Stimulated activated naive CD8-positive, alpha-beta T cell treated with anti-CD3 and anti-CD28 coated beads, Interleukin-15, amount 100 ng/mL, for 72 hours (primary cell): Measurements from ENCODE around the gene NOX4.
"Not testable (repeated sequence)": the region's sequence is repeated elsewhere in the genome, so short reads cannot be mapped to it uniquely, and the experiment has no call there.

Source experiments
- ATAC-seq: fragments of 150-1000 bp; cut with Tn5 transposase; 2 replicates; pipeline ENCODE4 v1.10.0; 2021; ENCODE audit warnings: mild to moderate bottlenecking, moderate library complexity
- DNase-seq, 2 donors: peaks; one replicate each; pipeline ENCODE4 v3.0.0; 2021 to 2022
- H3K27ac Mint-ChIP-seq, 2 donors: one replicate each; pipeline ENCODE4 v1.8.0; 2022; ENCODE audit warnings: mild to moderate bottlenecking in 2 of 2, mixed read lengths in 2 of 2, moderate library complexity in 2 of 2
- H3K27me3 Mint-ChIP-seq: one replicate; pipeline ENCODE4 v1.8.0; 2022; ENCODE audit warnings: mixed read lengths
- H3K4me1 Mint-ChIP-seq: one replicate; pipeline ENCODE4 v1.8.0; 2022; ENCODE audit warnings: mild to moderate bottlenecking, mixed read lengths
- H3K4me3 Mint-ChIP-seq, 2 donors: one replicate each; pipeline ENCODE4 v1.8.0; 2022; ENCODE audit warnings: mild to moderate bottlenecking in 2 of 2, mixed read lengths in 2 of 2, moderate library complexity in 1 of 2
- H3K9me3 Mint-ChIP-seq, 2 donors: one replicate each; pipeline ENCODE4 v1.8.0; 2022; ENCODE audit warnings: mixed read lengths in 2 of 2

NOX4 gene

DNA sequence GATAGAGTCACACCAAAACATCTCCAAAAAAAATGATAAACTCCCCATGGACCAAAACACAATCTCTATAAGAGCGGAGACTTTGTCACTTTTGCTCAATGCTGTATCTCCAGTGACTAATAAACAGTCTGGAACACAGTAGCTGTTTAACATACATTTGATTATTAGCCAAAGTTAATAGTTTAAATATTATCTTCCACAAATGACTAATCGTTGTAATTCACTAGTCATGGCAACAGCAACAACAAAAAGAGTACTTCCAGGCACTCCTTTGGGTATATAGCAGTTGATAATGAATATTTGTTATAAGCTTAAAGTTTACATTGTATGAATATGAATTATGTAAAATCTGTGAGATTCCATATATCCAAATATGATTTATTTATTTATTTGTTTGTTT, 121.8 kb downstream of the NOX4 start:
- not testable (repeated sequence) for ATAC-seq, H3K4me1 Mint-ChIP-seq, H3K27ac Mint-ChIP-seq, DNase-seq, H3K27me3 Mint-ChIP-seq, H3K4me3 Mint-ChIP-seq, H3K9me3 Mint-ChIP-seq

- not testable (repeated sequence) for H3K4me3 Mint-ChIP-seq, DNase-seq, H3K27me3 Mint-ChIP-seq, H3K27ac Mint-ChIP-seq, H3K4me1 Mint-ChIP-seq, ATAC-seq, H3K9me3 Mint-ChIP-seq
Observed at GRCh38 chr11:89364856-89365255, 126.3 kb downstream of the NOX4 start.

- DNase-seq (no peak), ATAC-seq (no peak)
- Mint-ChIP-seq H3K4me1 (no peaks in the 10 kb centered on the region), H3K27ac (no peak overlapping the region), H3K9me3 (no peaks in the 10 kb centered on the region), H3K4me3 (no peak overlapping the region), H3K27me3 (no peaks in the 10 kb centered on the region)
Observed at GRCh38 chr11:89361734-89362133, 129.4 kb downstream of the NOX4 start.

DNA sequence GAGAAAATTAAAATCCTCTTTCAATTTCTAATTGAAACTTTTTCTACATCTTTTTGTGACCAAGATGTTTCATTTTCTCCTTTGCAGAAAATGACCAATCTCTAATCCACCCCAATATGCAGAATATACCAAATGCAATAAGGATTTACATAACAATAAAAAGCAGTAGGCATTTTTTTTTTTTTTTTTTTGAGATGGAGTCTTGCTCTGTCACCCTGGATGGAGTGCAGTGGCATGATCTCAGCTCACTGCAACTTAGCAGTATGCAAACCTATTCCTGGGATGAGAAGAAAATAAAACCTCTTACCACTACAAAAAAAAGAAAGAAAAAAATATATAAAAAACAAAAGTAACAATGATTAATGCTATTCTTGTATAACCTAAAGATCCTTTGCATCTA, 132.0 kb downstream of the NOX4 start:
- DNase-seq, ATAC-seq, H3K9me3 Mint-ChIP-seq, H3K4me1 Mint-ChIP-seq, H3K27me3 Mint-ChIP-seq, H3K27ac Mint-ChIP-seq, H3K4me3 Mint-ChIP-seq: not testable (repeated sequence)

DNA sequence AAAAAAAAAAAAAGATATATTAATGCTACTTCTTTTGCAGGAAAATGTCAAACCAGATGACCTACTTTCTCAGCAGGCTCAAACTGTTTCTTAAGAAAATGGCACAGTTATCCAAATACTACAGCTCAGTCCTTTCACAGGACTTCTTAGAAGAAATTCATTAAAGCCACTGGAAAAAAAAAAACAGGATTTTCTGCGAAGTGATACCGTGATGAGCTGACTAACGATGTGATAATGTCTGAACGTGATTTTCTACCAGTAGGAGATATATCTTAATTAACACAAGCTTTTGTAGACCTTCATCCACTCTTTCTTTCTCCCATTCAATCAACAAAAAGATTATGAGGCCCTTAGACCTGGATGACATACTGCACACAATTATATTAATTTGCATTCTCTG, 132.4 kb downstream of the NOX4 start:
- ATAC-seq (no peak), DNase-seq (no peak)
- Mint-ChIP-seq H3K4me3 (no peak overlapping the region), H3K9me3 (no peaks in the 10 kb centered on the region), H3K27ac (no peak overlapping the region), H3K27me3 (no peaks in the 10 kb centered on the region), H3K4me1 (no peaks in the 10 kb centered on the region)

DNA sequence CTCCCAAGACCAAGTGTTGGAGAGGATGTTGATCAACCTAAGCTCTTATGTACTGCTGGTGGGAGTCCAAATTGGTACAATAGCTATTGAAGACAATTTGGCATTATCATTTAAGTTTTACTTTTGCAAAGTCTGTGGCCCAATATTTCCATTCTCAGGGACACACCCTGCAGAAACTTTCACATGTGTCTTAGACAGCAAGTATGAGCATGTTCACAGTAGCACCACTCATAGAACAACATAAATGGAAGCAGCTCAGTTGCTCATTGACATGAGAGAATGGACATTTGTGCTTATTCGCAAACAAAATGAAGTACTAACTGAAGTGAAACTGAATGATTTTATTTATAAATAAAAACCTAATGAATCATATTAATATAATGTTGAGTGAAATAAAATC, 135.5 kb downstream of the NOX4 start:
- no peak overlapping the region for H3K27ac Mint-ChIP-seq
- H3K9me3 Mint-ChIP-seq = no peaks in the 10 kb centered on the region
- DNase-seq (no peak), ATAC-seq (no peak)
- H3K27me3 Mint-ChIP-seq = no peaks in the 10 kb centered on the region
- no peak overlapping the region for H3K4me3 Mint-ChIP-seq
- H3K4me1 Mint-ChIP-seq = no peaks in the 10 kb centered on the region

- H3K27me3 Mint-ChIP-seq, DNase-seq, H3K27ac Mint-ChIP-seq, H3K4me1 Mint-ChIP-seq, ATAC-seq, H3K9me3 Mint-ChIP-seq, H3K4me3 Mint-ChIP-seq: not testable (repeated sequence)
Observed at GRCh38 chr11:89354513-89354912, 136.7 kb downstream of the NOX4 start.

DNA sequence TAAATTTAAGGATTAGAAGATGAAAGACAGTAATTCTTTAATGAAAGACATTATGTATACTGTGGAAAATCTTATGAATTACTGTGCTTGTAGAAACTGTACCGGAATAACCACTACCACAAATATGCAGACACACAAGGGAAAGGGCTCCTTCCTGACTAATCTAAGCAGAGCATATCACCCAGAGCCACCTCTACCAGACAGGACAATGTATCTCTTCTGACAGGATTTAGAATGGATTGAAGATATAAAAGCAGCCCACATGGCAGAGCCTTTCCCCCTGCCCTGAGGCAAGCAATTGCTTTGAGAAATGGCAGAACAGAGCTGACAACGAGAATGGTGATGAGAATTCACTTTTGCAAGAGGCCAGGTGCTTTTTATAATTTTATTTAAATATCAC, 144.1 kb downstream of the NOX4 start:
- ATAC-seq = no peak
- H3K27ac Mint-ChIP-seq = no peak overlapping the region
- no peaks in the 10 kb centered on the region for H3K4me1 Mint-ChIP-seq
- no peak overlapping the region for H3K4me3 Mint-ChIP-seq
- no peaks in the 10 kb centered on the region for H3K9me3 Mint-ChIP-seq
- no peaks in the 10 kb centered on the region for H3K27me3 Mint-ChIP-seq
- no peak for DNase-seq

DNA sequence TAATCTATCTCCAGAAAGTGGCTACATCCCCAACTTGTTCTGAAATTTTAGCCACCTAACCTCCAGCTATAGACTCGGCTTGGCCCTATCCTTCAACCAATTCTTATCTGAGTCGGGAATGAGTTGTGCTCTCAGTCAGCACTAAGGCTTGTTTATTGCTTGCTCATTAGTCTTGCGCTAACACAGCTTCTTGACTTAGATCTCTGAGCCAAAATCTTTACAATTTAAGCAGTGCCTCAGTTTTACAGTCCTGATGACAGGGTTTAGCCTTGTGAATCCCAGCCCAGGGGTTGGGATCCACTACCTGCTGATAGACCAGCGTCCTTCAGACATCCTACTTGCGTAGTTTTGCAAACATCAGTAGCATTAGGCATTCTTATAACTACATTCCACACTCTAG, 144.6 kb downstream of the NOX4 start:
- no peak for DNase-seq
- H3K27me3 Mint-ChIP-seq = no peaks in the 10 kb centered on the region

DNA sequence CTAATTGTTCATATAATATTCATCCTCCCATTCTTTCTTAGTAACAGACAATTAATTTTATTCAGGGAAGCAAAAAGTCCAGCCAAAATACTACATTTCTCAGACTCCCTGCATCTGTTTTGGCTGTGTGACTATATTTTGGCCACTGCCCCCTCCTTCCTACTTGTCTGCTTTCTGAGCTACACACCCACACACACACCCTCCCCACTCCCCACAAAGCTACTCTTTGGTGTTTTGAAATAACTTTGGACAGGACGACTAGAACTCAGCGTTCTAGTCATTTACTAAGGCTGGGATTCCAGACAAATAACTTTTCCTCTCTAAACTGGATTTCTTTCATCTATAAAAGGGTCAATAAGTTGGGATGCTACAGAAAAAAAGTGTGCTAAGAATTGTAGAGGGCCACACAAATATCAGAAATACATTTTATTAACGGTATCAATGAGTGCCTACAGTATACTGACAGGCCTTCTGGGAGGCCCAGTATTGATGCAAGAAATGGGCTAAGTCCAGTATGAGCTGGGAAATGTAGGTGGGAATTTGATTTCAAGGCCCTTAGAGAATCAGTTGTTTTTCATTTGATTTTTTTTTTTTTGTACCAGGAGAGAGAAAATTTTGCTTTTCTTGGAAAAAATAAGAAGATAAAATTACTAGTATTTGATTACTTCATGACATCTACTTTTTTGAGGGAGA, 148.1 kb downstream of the NOX4 start:
- H3K4me3 Mint-ChIP-seq, ATAC-seq, H3K9me3 Mint-ChIP-seq, H3K27ac Mint-ChIP-seq, H3K27me3 Mint-ChIP-seq, DNase-seq, H3K4me1 Mint-ChIP-seq: not testable (repeated sequence)

More for the DNA sequence above, 144.6 kb downstream of the NOX4 start:
- Mint-ChIP-seq H3K4me3 (no peak overlapping the region), H3K9me3 (no peaks in the 10 kb centered on the region), H3K27ac (no peak overlapping the region), H3K4me1 (no peaks in the 10 kb centered on the region)
- no peak for ATAC-seq

GRCh38 chr11:89340450-89340849, 150.7 kb downstream of the NOX4 start:
- not testable (repeated sequence) for H3K4me1 Mint-ChIP-seq, H3K27ac Mint-ChIP-seq, H3K9me3 Mint-ChIP-seq, ATAC-seq, H3K4me3 Mint-ChIP-seq, DNase-seq, H3K27me3 Mint-ChIP-seq

DNA sequence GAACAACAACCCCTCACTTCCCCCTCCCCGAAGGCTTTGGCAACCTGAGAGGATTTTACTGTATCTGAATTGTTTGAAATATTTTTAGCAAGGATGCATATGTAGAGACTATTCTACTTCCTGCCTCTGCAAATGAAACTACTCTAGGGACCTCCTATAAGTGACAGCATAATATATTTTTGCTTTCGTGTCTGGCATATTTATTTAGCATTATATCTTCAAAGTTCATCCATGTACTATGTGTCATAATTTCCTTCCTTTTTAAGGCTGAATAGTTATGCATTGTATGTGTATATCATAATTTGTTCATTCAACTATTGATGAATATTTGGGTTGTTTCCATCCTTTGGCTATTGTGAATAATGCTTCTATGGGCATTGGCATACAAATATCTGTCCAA, 153.1 kb downstream of the NOX4 start:
- not testable (repeated sequence) for H3K27ac Mint-ChIP-seq, H3K9me3 Mint-ChIP-seq, H3K27me3 Mint-ChIP-seq, H3K4me1 Mint-ChIP-seq, ATAC-seq, H3K4me3 Mint-ChIP-seq, DNase-seq

DNA sequence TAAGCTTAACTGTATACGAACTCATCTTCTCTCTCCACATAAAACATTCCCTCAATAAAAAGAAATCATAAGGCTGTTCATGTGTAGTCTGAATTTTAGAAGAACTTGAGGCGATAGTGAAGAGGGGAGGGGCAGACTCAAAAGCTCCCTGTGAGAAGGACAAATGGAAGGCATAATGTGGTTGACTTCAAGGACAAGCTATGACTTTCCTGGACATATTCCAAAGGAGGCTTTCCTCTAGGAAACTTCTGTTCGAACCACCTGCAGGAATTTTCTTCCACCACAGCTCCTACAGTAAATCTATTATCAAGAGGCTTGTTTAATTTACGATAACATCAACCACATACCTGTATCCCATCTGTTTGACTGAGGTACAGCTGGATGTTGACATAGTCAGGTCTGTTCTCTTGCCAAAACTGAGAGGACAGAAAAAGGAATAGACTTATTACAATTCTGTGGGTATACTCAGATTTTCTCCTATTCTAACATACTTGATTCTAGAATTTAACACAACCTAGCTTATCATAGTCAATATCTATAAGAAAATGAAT, 154.0 kb downstream of the NOX4 start:
- H3K27me3 Mint-ChIP-seq, H3K9me3 Mint-ChIP-seq, H3K4me1 Mint-ChIP-seq, DNase-seq, H3K27ac Mint-ChIP-seq, ATAC-seq, H3K4me3 Mint-ChIP-seq: not testable (repeated sequence)

DNA sequence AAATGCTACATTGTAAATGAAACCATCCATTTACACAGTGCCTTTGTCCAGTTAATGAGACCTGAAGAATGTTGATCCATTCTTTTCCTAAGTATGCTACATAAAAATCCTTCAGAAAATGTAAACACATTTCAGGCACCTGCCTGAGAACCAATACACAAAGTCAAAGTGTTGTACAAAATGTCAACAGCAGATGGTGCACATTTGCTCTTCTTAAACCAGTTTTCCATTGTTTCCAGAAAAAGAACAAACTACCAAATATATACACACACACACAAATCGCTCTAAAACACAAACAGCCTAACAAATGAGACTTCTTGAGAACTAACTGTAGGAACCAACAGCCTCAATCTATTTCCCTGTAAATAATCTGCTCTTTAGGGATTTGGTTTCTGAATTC, 157.5 kb downstream of the NOX4 start:
- not testable (repeated sequence) for ATAC-seq, DNase-seq

DNA sequence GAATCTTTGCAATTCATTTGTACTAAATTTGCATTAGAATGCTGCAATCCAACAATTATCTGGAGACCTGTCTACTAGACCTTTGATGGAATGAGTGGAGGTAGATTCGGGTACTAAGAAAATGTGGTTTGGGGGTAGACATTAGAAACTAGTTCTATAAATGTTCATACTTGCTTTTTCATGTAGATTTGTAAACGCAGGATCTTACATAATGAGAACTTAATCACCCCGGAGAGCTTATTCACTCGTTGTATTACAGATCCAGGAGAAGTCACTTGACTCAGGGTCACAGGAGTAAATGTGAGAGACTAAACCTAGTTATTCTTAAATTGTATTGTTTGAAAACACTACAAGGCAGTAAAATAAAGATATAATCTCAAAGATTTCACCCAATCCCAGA, 159.2 kb downstream of the NOX4 start:
- H3K4me1 Mint-ChIP-seq, H3K27ac Mint-ChIP-seq, H3K4me3 Mint-ChIP-seq, H3K9me3 Mint-ChIP-seq, DNase-seq, ATAC-seq, H3K27me3 Mint-ChIP-seq: not testable (repeated sequence)

More for the DNA sequence above, 157.5 kb downstream of the NOX4 start:
- not testable (repeated sequence) for H3K27ac Mint-ChIP-seq, H3K4me3 Mint-ChIP-seq, H3K27me3 Mint-ChIP-seq, H3K9me3 Mint-ChIP-seq, H3K4me1 Mint-ChIP-seq

GRCh38 chr11:89327885-89328284, 163.3 kb downstream of the NOX4 start:
- H3K27ac Mint-ChIP-seq = no peak overlapping the region
- H3K4me3 Mint-ChIP-seq = no peak overlapping the region
- H3K4me1 Mint-ChIP-seq = no peaks in the 10 kb centered on the region
- DNase-seq (no peak), ATAC-seq (no peak)
- no peaks in the 10 kb centered on the region for H3K27me3 Mint-ChIP-seq
- no peaks in the 10 kb centered on the region for H3K9me3 Mint-ChIP-seq

GRCh38 chr11:89321401-89321800, 169.8 kb downstream of the NOX4 start:
- ATAC-seq = no peak
- Mint-ChIP-seq H3K4me3 (no peak overlapping the region), H3K27me3 (no peaks in the 10 kb centered on the region), H3K27ac (no peak overlapping the region), H3K9me3 (no peaks in the 10 kb centered on the region), H3K4me1 (no peaks in the 10 kb centered on the region)
- no peak for DNase-seq
